Parathyroid adenoma (tissue), 2 donors: ENCODE data around the gene C11orf24.
"Not testable (repeated sequence)": the region's sequence is repeated elsewhere in the genome, so short reads cannot be mapped to it uniquely, and the experiment has no call there.

Experiments
- H2AFZ ChIP-seq: fragments of 300-600 bp; sonication (generic); one replicate; pipeline ENCODE4 v1.7.0; 2017; ENCODE audit warnings: antibody characterized with exemption, mild to moderate bottlenecking
- H3K27ac ChIP-seq: fragments of 300-600 bp; sonication (generic); one replicate; pipeline ENCODE4 v1.7.0; 2017
- H3K27me3 ChIP-seq: fragments of 300-600 bp; sonication (generic); one replicate; pipeline ENCODE4 v1.7.0; 2017; ENCODE audit warnings: low read length; ENCODE audit not compliant: control insufficient read depth, insufficient read depth
- H3K36me3 ChIP-seq: fragments of 300-600 bp; sonication (generic); one replicate; pipeline ENCODE4 v1.7.0; 2017; ENCODE audit warnings: low read length; ENCODE audit not compliant: control insufficient read depth, insufficient read depth
- H3K4me1 ChIP-seq: fragments of 300-600 bp; sonication (generic); one replicate; pipeline ENCODE4 v1.7.0; 2017; ENCODE audit warnings: control low read depth
- H3K4me2 ChIP-seq: fragments of 300-600 bp; sonication (generic); one replicate; pipeline ENCODE4 v1.7.0; 2017; ENCODE audit warnings: low read length
- H3K4me3 ChIP-seq: fragments of 300-600 bp; sonication (generic); one replicate; pipeline ENCODE4 v1.7.0; 2017; ENCODE audit warnings: low read depth, low read length
- H3K79me2 ChIP-seq: fragments of 300-600 bp; sonication (generic); one replicate; pipeline ENCODE4 v1.7.0; 2017; ENCODE audit warnings: control low read depth
- H3K9ac ChIP-seq: fragments of 300-600 bp; sonication (generic); one replicate; pipeline ENCODE4 v1.7.0; 2017; ENCODE audit warnings: mild to moderate bottlenecking
- H3K9me3 ChIP-seq: fragments of 300-600 bp; sonication (generic); one replicate; pipeline ENCODE4 v1.7.0; 2017; ENCODE audit warnings: low read length; ENCODE audit not compliant: control insufficient read depth
- CTCF ChIP-seq: fragments of 300-600 bp; sonication (generic); IDR thresholded peaks from one replicate; pipeline ENCODE4 v1.7.0; 2017; ENCODE audit warnings: antibody characterized with exemption, mild to moderate bottlenecking
- donor health status: primary hyperparathyroidism.

The C11orf24 gene

GRCh38 chr11:68303083-68303482 lies 31.3 kb upstream of the C11orf24 start:
- H3K79me2 ChIP-seq = no peaks in the 10 kb centered on the region
- no peaks in the 10 kb centered on the region for H3K36me3 ChIP-seq
- TF ChIP-seq CTCF = no peak
- no peak overlapping the region for H3K27ac ChIP-seq
- no peaks in the 10 kb centered on the region for H3K9me3 ChIP-seq
- no peak overlapping the region for H2AFZ ChIP-seq
- H3K4me3 ChIP-seq = no peak overlapping the region
- H3K4me1 ChIP-seq = no peaks in the 10 kb centered on the region
- H3K27me3 ChIP-seq = no peaks in the 10 kb centered on the region
- H3K4me2 ChIP-seq = no peak overlapping the region
- H3K9ac ChIP-seq = no peak overlapping the region

GRCh38 chr11:68302670-68303069 lies 30.9 kb upstream of the C11orf24 start:
- Histone ChIP-seq H3K4me2 (no peak overlapping the region), H3K9me3 (no peaks in the 10 kb centered on the region), H3K79me2 (no peaks in the 10 kb centered on the region), H3K27ac (no peak overlapping the region), H3K36me3 (no peaks in the 10 kb centered on the region), H2AFZ (no peak overlapping the region), H3K4me1 (no peaks in the 10 kb centered on the region), H3K27me3 (no peaks in the 10 kb centered on the region), H3K9ac (no peak overlapping the region), H3K4me3 (no peak overlapping the region)
- no peak for TF ChIP-seq CTCF

GRCh38 chr11:68302256-68302655 lies 30.5 kb upstream of the C11orf24 start:
- Histone ChIP-seq H3K9ac (no peak overlapping the region), H3K27me3 (no peaks in the 10 kb centered on the region), H3K79me2 (no peaks in the 10 kb centered on the region), H3K9me3 (no peaks in the 10 kb centered on the region), H2AFZ (no peak overlapping the region), H3K4me3 (no peak overlapping the region), H3K36me3 (no peaks in the 10 kb centered on the region), H3K4me1 (no peaks in the 10 kb centered on the region), H3K4me2 (no peak overlapping the region), H3K27ac (no peak overlapping the region)
- TF ChIP-seq CTCF = no peak

GRCh38 chr11:68300076-68300830 lies 28.5 kb upstream of the C11orf24 start:
- no peaks in the 10 kb centered on the region for H3K9me3 ChIP-seq
- H3K4me2 ChIP-seq = no peak overlapping the region
- no peaks in the 10 kb centered on the region for H3K79me2 ChIP-seq
- TF ChIP-seq CTCF = no peak
- no peak overlapping the region for H3K27ac ChIP-seq
- H2AFZ ChIP-seq = no peak overlapping the region
- H3K36me3 ChIP-seq = no peaks in the 10 kb centered on the region
- no peaks in the 10 kb centered on the region for H3K4me1 ChIP-seq
- no peak overlapping the region for H3K9ac ChIP-seq
- no peaks in the 10 kb centered on the region for H3K27me3 ChIP-seq
- no peak overlapping the region for H3K4me3 ChIP-seq

GRCh38 chr11:68299517-68299879 lies 27.7 kb upstream of the C11orf24 start:
- H3K27me3 ChIP-seq, H3K9ac ChIP-seq, H3K4me1 ChIP-seq, H3K79me2 ChIP-seq, H3K27ac ChIP-seq, H2AFZ ChIP-seq, H3K9me3 ChIP-seq, H3K36me3 ChIP-seq, H3K4me2 ChIP-seq, H3K4me3 ChIP-seq: not testable (repeated sequence)
